Smooth muscle cell (in vitro differentiated cells): ENCODE data around the gene OOSP4A. TPM values are rescaled to one million over a fixed set of nuclear protein-coding genes. Genes with fewer than 3 reads are reported as not detected.

Experiments
- polyA plus RNA-seq: library from polyadenylated mRNA; unstranded; fragments of >200 nt; fragmentation: Nextera tagmentation; extraction: Ambion mirVana; gene quantifications from 2 replicates; pipeline ENCODE4 v1.2.1, GENCODE V29; 2016
- total RNA-seq: library from RNA; depleted of rRNA; stranded (reverse); fragments of >200 nt; gene quantifications from 2 replicates; pipeline ENCODE4 v1.2.3, GENCODE V29; 2014

OOSP4A gene
- total and polyA plus RNA-seq, 2 experiments from 2014 or later: not detected

Other genes starting within 250 kb of the OOSP4A start
- 41.0 and 52.2 TPM in 2 replicates for gene STX3, start 208.7 kb upstream of the OOSP4A start, total RNA-seq
- 24.1 and 26.6 TPM in 2 replicates for gene STX3, start 208.7 kb upstream of the OOSP4A start, polyA plus RNA-seq
- gene MRPL16, start 153.3 kb upstream of the OOSP4A start, total RNA-seq: 23.7 and 32.9 TPM in 2 replicates
- 45.7 and 48.9 TPM in 2 replicates for gene MRPL16, start 153.3 kb upstream of the OOSP4A start, polyA plus RNA-seq
- not detected in 2 replicates for gene CBLIF, start 118.5 kb upstream of the OOSP4A start, total RNA-seq
- not detected in 2 replicates for gene CBLIF, start 118.5 kb upstream of the OOSP4A start, polyA plus RNA-seq
- 4.3 and 11.1 TPM in 2 replicates for gene TCN1, start 97.5 kb upstream of the OOSP4A start, total RNA-seq
- not detected in 2 replicates for gene TCN1, start 97.5 kb upstream of the OOSP4A start, polyA plus RNA-seq
- not detected in 2 replicates for gene OOSP3, start 85.3 kb upstream of the OOSP4A start, total RNA-seq
- not detected in 2 replicates for gene OOSP3, start 85.3 kb upstream of the OOSP4A start, polyA plus RNA-seq
- gene OOSP1, start 25.6 kb upstream of the OOSP4A start, total RNA-seq: not detected in 2 replicates
- gene OOSP1, start 25.6 kb upstream of the OOSP4A start, polyA plus RNA-seq: not detected in 2 replicates
- gene OOSP4B, start 53.1 kb downstream of the OOSP4A start, total RNA-seq: not detected in 2 replicates
- not detected in 2 replicates for gene OOSP4B, start 53.1 kb downstream of the OOSP4A start, polyA plus RNA-seq
- not detected in 2 replicates for gene OOSP2, start 76.4 kb downstream of the OOSP4A start, total RNA-seq
- not detected in 2 replicates for gene OOSP2, start 76.4 kb downstream of the OOSP4A start, polyA plus RNA-seq
- gene MS4A3, start 92.6 kb downstream of the OOSP4A start, total RNA-seq: not detected in 2 replicates
- not detected in 2 replicates for gene MS4A3, start 92.6 kb downstream of the OOSP4A start, polyA plus RNA-seq
- not detected in 2 replicates for gene MS4A2, start 124.6 kb downstream of the OOSP4A start, total RNA-seq
- not detected in 2 replicates for gene MS4A2, start 124.6 kb downstream of the OOSP4A start, polyA plus RNA-seq
- gene MS4A6A, start 219.1 kb downstream of the OOSP4A start, total RNA-seq: not detected in 2 replicates
- not detected in 2 replicates for gene MS4A6A, start 219.1 kb downstream of the OOSP4A start, polyA plus RNA-seq